Peyer's patch (tissue), 4 donors: Measurements from ENCODE around the gene HLCS. TPM values are rescaled to one million over a fixed set of nuclear protein-coding genes. Genes with fewer than 3 reads are reported as not detected.

Experiments
- DNase-seq, 3 donors: peaks; one replicate each; pipeline ENCODE4 v3.0.0-alpha.2; 2017 to 2019
- H3K27ac ChIP-seq, 4 donors: fragments of 200-600 bp; sonication (generic); one replicate each; pipeline ENCODE4 v1.5.1; 2016 to 2019
- H3K27me3 ChIP-seq, 2 donors: fragments of 200-600 bp; sonication (generic); one replicate each; pipeline ENCODE4 v1.5.1; 2019
- H3K36me3 ChIP-seq, 3 donors: fragments of 200-600 bp; sonication (generic); one replicate each; pipeline ENCODE4 v1.5.1; 2016 to 2019
- H3K4me1 ChIP-seq, 4 donors: fragments of 200-600 bp; sonication (generic); one replicate each; pipeline ENCODE4 v1.5.1; 2016 to 2019
- H3K4me3 ChIP-seq, 4 donors: fragments of 200-600 bp; sonication (generic); 1 replicate in 3 of 4; 2 replicates in 1 of 4; pipeline ENCODE4 v1.5.1; 2016 to 2019; ENCODE audit warnings: mild to moderate bottlenecking in 1 of 4
- H3K9me3 ChIP-seq, 4 donors: fragments of 200-600 bp; sonication (generic); one replicate each; pipeline ENCODE4 v1.5.1; 2016 to 2019; ENCODE audit warnings: mild to moderate bottlenecking in 1 of 4
- CTCF ChIP-seq, 6 experiments: fragments of 450-650 bp in 4 of 6; fragments of 200-600 bp in 2 of 6; sonication (generic) in 1 of 6; IDR thresholded peaks; one replicate each; pipeline ENCODE4 v1.5.1; 2017 to 2019; ENCODE audit warnings: antibody characterized with exemption in 6 of 6, mild to moderate bottlenecking in 3 of 6, moderate library complexity in 1 of 6
- POLR2A ChIP-seq, 2 donors: fragments of 450-650 bp; IDR thresholded peaks; one replicate each; pipeline ENCODE4 v1.5.1; 2017; ENCODE audit warnings: antibody characterized with exemption in 2 of 2, mild to moderate bottlenecking in 2 of 2, moderate library complexity in 2 of 2
- small RNA-seq, 2 donors: library from RNA; depleted of rRNA; stranded (forward); fragments of <200 nt; gene quantifications; one replicate each; pipeline ENCODE3, GENCODE V24; 2016
- total RNA-seq, 4 donors: library from RNA; depleted of rRNA; stranded (reverse); fragments of >200 nt; gene quantifications; one replicate each; pipeline ENCODE4 v1.1.0, GENCODE V29; 2016

Gene HLCS
- total RNA-seq, 4 donors from 2014 or later = 14.9 to 27.9 (median 24.3) TPM

GRCh38 chr21:36701756-36702621 is 264.5 kb downstream of the HLCS start:
- TF ChIP-seq POLR2A (IDR thresholded peaks at IDR 0.05) (no peak), CTCF (IDR thresholded peaks at IDR 0.05) (no peak)
- Histone ChIP-seq H3K9me3 (no peaks in the 10 kb centered on the region), H3K27ac (no peak overlapping the region), H3K27me3 (peaks cover 0 to 80% of the 10 kb centered on the region in 2 donors), H3K4me1 (peaks cover 0 to 64% (median 10%) of the 10 kb centered on the region in 4 donors), H3K4me3 (peak overlapping the region in 1 of 4 donors; percentile 35), H3K36me3 (no peaks in the 10 kb centered on the region)
- DNase-seq = peak in 1 of 3 donors; percentile 19

- Histone ChIP-seq H3K36me3 (no peaks in the 10 kb centered on the region), H3K27ac (no peak overlapping the region), H3K4me1 (peaks cover 0 to 63% (median 10%) of the 10 kb centered on the region in 4 donors), H3K9me3 (no peaks in the 10 kb centered on the region), H3K4me3 (peak overlapping the region in 2 of 4 donors; percentile 15 to 35), H3K27me3 (peaks cover 0 to 80% of the 10 kb centered on the region in 2 donors)
- DNase-seq = no peak
- TF ChIP-seq POLR2A (IDR thresholded peaks at IDR 0.05) (no peak), CTCF (IDR thresholded peaks at IDR 0.05) (no peak)
Measured at GRCh38 chr21:36700971-36701755, 265.3 kb downstream of the HLCS start.

Small RNA genes within 50 kb of the gene (small RNA-seq; reads per million reads assigned to genes)
- gene RF00019 (0 reads per million in 2 donors), gene RNA5SP491 (2.6 to 11.5 reads per million in 2 donors)

Other genes starting within 250 kb of the HLCS start
- 1 to 10 TPM in 1 of 4 donors, under 1 TPM in 1, not detected in 2; 0.54 to 3.3 TPM for gene RIPPLY3, start 40.0 kb upstream of the HLCS start, total RNA-seq
- 10 to 100 TPM; 11.4 to 26.4 (median 12.7) TPM for gene PIGP, start 106.4 kb upstream of the HLCS start, total RNA-seq
- gene TTC3, start 106.6 kb upstream of the HLCS start, total RNA-seq = 100 to 1,000 TPM in 3 of 4 donors, 10 to 100 TPM in 1; 97.5 to 226 (median 144) TPM